Measurements from ENCODE around the gene KAZN. TPM values are rescaled to one million over a fixed set of nuclear protein-coding genes. Genes with fewer than 3 reads are reported as not detected.

KAZN gene
- total RNA-seq, 1 experiment from 2014 or later: 2.4 TPM

GRCh38 chr1:14617791-14618190, 19.3 kb downstream of the KAZN start:
- ChIA-PET POLR2A (no interaction called here), CTCF (no interaction called here)
- no peaks in the 10 kb centered on the region for H3K4me1 Mint-ChIP-seq (ENCODE audit: low read depth, unreplicated experiment)

GRCh38 chr1:14620941-14621340, 22.5 kb downstream of the KAZN start:
- POLR2A ChIA-PET: no interaction called here
- H3K4me1 Mint-ChIP-seq (ENCODE audit: low read depth, unreplicated experiment): no peaks in the 10 kb centered on the region
- H3K4me3 ChIP-seq (ENCODE audit: low read depth, low read length): no peak overlapping the region

More at GRCh38 chr1:14617791-14618190, 19.3 kb downstream of the KAZN start:
- BruUV-seq (replicated peaks): no TSS peak
- Mint-ChIP-seq H3K9me3 (ENCODE audit: unreplicated experiment) (no peaks in the 10 kb centered on the region), H3K36me3 (ENCODE audit: insufficient read depth, unreplicated experiment) (no peaks in the 10 kb centered on the region), H3K4me3 (ENCODE audit: unreplicated experiment) (no peak overlapping the region), H3K27me3 (ENCODE audit: insufficient read depth, unreplicated experiment) (peaks cover 8% of the 10 kb centered on the region), H3K27ac (ENCODE audit: unreplicated experiment) (no peak overlapping the region)
- intact Hi-C loops (cut with micrococcal nuclease; ENCODE audit: unreplicated experiment): no loop called here
- no peak for TF ChIP-seq CTCF (IDR thresholded peaks at IDR 0.05; ENCODE audit: insufficient read depth in 1 of 2, low read depth in 1 of 2, low read length in 1 of 2, severe bottlenecking in 1 of 2, unreplicated experiment in 1 of 2)
- H3K9me3 ChIP-seq: no peaks in the 10 kb centered on the region
- no peaks in the 10 kb centered on the region for H3K27me3 ChIP-seq (replicated peaks; ENCODE audit: control insufficient read depth, insufficient read depth, low read length)
- no peak overlapping the region for H3K4me3 ChIP-seq (ENCODE audit: low read depth, low read length)
- H3K4me1 ChIP-seq: no peaks in the 10 kb centered on the region
- H3K36me3 ChIP-seq (ENCODE audit: control insufficient read depth, insufficient read depth, low read length): no peaks in the 10 kb centered on the region
- no peak for DNase-seq

GRCh38 chr1:14623090-14623489, 24.6 kb downstream of the KAZN start:
- intact Hi-C loops (cut with micrococcal nuclease; ENCODE audit: unreplicated experiment): no loop called here
- Histone ChIP-seq H3K4me1 (no peaks in the 10 kb centered on the region), H3K27me3 (replicated peaks; ENCODE audit: control insufficient read depth, insufficient read depth, low read length) (no peaks in the 10 kb centered on the region), H3K36me3 (ENCODE audit: control insufficient read depth, insufficient read depth, low read length) (no peaks in the 10 kb centered on the region), H3K9me3 (no peaks in the 10 kb centered on the region), H3K4me3 (ENCODE audit: low read depth, low read length) (no peak overlapping the region)
- Mint-ChIP-seq H3K27ac (ENCODE audit: unreplicated experiment) (no peak overlapping the region), H3K4me3 (ENCODE audit: unreplicated experiment) (no peak overlapping the region), H3K36me3 (ENCODE audit: insufficient read depth, unreplicated experiment) (no peaks in the 10 kb centered on the region), H3K27me3 (ENCODE audit: insufficient read depth, unreplicated experiment) (peaks cover 4% of the 10 kb centered on the region), H3K9me3 (ENCODE audit: unreplicated experiment) (no peaks in the 10 kb centered on the region), H3K4me1 (ENCODE audit: low read depth, unreplicated experiment) (no peaks in the 10 kb centered on the region)
- no peak for TF ChIP-seq CTCF (IDR thresholded peaks at IDR 0.05; ENCODE audit: insufficient read depth in 1 of 2, low read depth in 1 of 2, low read length in 1 of 2, severe bottlenecking in 1 of 2, unreplicated experiment in 1 of 2)
- BruUV-seq (replicated peaks): no TSS peak
- ChIA-PET POLR2A (no interaction called here), CTCF (no interaction called here)
- DNase-seq: no peak

More at GRCh38 chr1:14620941-14621340, 22.5 kb downstream of the KAZN start:
- H3K4me1 ChIP-seq: no peaks in the 10 kb centered on the region
- TF ChIP-seq CTCF (IDR thresholded peaks at IDR 0.05; ENCODE audit: insufficient read depth in 1 of 2, low read depth in 1 of 2, low read length in 1 of 2, severe bottlenecking in 1 of 2, unreplicated experiment in 1 of 2): no peak
- no peaks in the 10 kb centered on the region for H3K27me3 ChIP-seq (replicated peaks; ENCODE audit: control insufficient read depth, insufficient read depth, low read length)
- Mint-ChIP-seq H3K27me3 (ENCODE audit: insufficient read depth, unreplicated experiment) (peaks cover 4% of the 10 kb centered on the region), H3K36me3 (ENCODE audit: insufficient read depth, unreplicated experiment) (no peaks in the 10 kb centered on the region), H3K27ac (ENCODE audit: unreplicated experiment) (no peak overlapping the region), H3K4me3 (ENCODE audit: unreplicated experiment) (no peak overlapping the region), H3K9me3 (ENCODE audit: unreplicated experiment) (no peaks in the 10 kb centered on the region)
- intact Hi-C loops (cut with micrococcal nuclease; ENCODE audit: unreplicated experiment): no loop called here
- DNase-seq: no peak
- no peaks in the 10 kb centered on the region for H3K36me3 ChIP-seq (ENCODE audit: control insufficient read depth, insufficient read depth, low read length)
- H3K9me3 ChIP-seq: no peaks in the 10 kb centered on the region
- CTCF ChIA-PET: no interaction called here
- BruUV-seq (replicated peaks): no TSS peak

Data from Caco-2 (cell line).